ENCODE data around the gene USP25. TPM values are rescaled to one million over a fixed set of nuclear protein-coding genes. Genes with fewer than 3 reads are reported as not detected.

USP25 gene, protein sequence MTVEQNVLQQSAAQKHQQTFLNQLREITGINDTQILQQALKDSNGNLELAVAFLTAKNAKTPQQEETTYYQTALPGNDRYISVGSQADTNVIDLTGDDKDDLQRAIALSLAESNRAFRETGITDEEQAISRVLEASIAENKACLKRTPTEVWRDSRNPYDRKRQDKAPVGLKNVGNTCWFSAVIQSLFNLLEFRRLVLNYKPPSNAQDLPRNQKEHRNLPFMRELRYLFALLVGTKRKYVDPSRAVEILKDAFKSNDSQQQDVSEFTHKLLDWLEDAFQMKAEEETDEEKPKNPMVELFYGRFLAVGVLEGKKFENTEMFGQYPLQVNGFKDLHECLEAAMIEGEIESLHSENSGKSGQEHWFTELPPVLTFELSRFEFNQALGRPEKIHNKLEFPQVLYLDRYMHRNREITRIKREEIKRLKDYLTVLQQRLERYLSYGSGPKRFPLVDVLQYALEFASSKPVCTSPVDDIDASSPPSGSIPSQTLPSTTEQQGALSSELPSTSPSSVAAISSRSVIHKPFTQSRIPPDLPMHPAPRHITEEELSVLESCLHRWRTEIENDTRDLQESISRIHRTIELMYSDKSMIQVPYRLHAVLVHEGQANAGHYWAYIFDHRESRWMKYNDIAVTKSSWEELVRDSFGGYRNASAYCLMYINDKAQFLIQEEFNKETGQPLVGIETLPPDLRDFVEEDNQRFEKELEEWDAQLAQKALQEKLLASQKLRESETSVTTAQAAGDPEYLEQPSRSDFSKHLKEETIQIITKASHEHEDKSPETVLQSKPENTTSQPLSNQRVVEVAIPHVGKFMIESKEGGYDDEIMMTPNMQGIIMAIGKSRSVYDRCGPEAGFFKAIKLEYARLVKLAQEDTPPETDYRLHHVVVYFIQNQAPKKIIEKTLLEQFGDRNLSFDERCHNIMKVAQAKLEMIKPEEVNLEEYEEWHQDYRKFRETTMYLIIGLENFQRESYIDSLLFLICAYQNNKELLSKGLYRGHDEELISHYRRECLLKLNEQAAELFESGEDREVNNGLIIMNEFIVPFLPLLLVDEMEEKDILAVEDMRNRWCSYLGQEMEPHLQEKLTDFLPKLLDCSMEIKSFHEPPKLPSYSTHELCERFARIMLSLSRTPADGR
- 53.2 TPM for total RNA-seq
- long read RNA-seq, full-length matches to known transcripts: 48 of 72 reads
- long read RNA-seq, partial matches to known transcripts: 6 of 72 reads
- long read RNA-seq, other reads (novel, unspliced or antisense): 18 of 72 reads

DNA sequence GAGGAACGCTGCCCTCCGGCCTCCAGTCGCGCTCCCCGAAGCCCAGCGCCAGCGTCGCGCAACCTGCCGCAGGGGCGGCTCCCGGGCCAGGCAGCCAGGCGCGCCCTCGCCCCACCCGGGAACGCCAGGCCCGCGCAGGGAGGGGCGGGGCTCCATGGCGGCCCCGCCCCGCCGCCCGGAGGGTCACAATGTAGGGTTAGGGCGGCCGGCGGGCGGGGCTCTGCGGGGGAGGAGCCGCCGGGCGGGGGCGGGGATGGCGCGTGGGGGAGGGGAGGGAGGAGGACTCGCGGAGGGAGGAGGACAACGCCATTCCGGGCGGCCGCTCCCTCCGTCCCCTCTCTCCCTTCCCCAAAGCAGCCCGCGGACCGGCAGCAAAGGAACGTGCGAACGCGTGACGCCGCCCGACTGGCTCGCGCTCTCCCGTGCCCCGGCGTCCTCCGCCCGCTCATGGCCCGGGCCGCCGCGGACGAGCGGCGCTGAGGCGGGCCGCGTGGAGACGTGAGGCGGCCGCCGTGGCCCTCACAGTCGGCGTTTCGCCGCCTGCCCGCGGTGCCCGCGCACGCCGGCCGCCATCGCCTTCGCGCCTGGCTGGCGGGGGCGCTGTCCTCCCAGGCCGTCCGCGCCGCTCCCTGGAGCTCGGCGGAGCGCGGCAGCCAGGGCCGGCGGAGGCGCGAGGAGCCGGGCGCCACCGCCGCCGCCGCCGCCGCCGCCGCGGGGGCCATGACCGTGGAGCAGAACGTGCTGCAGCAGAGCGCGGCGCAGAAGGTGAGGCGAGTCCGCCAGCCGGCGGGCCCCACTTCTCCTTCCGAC is at the start of gene USP25:
USP25 (plus strand) TSS at position 309 of the 810 bp plus-strand sequence; CDS start at position 721, 412 bp downstream.
- Histone ChIP-seq H3K4me3 (peak within 1 kb of the TSS; percentile 86), H3K9me3 (replicated peaks) (no peaks in the 10 kb centered on the region), H3K4me1 (peaks cover 51% of the 10 kb centered on the region), H3K27me3 (ENCODE audit: low read depth) (no peaks in the 10 kb centered on the region), H3K36me3 (no peaks in the 10 kb centered on the region), H3K27ac (replicated peaks) (peak within 1 kb of the TSS; percentile 97)
- intact Hi-C loops (cut with micrococcal nuclease): no loop called here
- TF ChIP-seq, protein P1, sequence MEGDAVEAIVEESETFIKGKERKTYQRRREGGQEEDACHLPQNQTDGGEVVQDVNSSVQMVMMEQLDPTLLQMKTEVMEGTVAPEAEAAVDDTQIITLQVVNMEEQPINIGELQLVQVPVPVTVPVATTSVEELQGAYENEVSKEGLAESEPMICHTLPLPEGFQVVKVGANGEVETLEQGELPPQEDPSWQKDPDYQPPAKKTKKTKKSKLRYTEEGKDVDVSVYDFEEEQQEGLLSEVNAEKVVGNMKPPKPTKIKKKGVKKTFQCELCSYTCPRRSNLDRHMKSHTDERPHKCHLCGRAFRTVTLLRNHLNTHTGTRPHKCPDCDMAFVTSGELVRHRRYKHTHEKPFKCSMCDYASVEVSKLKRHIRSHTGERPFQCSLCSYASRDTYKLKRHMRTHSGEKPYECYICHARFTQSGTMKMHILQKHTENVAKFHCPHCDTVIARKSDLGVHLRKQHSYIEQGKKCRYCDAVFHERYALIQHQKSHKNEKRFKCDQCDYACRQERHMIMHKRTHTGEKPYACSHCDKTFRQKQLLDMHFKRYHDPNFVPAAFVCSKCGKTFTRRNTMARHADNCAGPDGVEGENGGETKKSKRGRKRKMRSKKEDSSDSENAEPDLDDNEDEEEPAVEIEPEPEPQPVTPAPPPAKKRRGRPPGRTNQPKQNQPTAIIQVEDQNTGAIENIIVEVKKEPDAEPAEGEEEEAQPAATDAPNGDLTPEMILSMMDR (IDR thresholded peaks at IDR 0.05; ENCODE audit: borderline replicate concordance): peak; percentile 29
- DNase-seq: peak; percentile 94

DNA sequence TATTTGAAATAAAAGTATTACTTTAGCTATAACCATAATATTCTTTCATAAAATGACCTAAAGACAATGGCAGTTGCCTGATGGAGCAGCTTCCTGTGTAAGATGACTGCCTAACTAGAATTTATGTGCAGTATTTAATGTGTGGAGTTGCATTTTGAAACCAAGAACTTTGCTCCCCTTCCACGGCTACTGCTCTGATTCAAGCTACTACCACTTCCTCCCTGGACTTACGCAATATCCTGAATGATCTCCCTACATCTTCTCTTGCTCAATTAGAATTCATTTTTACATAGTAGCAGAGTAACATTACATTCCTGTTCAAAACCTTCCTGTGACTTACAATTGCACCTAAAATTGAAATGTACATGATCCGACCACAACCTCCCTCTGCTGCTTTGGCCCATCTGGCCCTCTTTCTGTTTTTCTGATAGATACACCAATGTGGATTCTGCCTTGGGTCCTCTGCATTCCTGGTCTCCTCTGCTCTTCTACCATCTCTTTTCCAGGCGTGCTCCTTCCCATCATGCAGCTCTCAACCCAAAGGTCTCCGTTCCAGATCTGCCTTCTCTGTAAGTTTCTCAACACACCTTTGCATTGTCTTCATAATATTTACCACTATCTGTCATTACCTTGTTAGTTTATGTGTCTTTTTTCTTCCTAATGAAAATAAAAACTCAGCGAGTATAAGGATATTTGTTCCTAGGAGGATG is 47.4 kb upstream of the USP25 start:
- H3K9me3 ChIP-seq (replicated peaks): no peaks in the 10 kb centered on the region
- TF ChIP-seq, protein P1 (IDR thresholded peaks at IDR 0.05; ENCODE audit: borderline replicate concordance): no peak
- DNase-seq: no peak
- H3K4me3 ChIP-seq: no peak overlapping the region
- no peaks in the 10 kb centered on the region for H3K27me3 ChIP-seq (ENCODE audit: low read depth)
- no peaks in the 10 kb centered on the region for H3K36me3 ChIP-seq
- H3K4me1 ChIP-seq: peaks cover 3% of the 10 kb centered on the region
- intact Hi-C loops (cut with micrococcal nuclease): no loop called here
- no peak overlapping the region for H3K27ac ChIP-seq (replicated peaks)

DNA sequence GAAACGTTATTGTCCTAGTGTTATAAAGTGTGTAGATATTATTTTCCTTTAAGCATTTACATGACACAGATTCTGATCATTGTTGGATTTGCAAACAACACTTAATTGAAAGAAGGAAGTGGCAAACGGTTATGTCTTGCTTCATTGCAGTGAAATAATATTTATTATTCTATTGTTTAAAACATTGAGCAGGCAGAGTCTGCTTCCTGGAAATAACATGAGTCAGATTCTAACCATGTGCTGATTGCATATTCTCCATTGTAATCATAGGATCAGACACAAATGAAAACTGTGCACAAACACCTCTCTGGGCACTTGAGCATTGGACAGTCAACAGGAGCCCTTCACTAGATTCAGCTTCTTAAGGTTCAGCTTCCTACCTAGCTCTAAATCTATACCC is 46.8 kb upstream of the USP25 start:
- no peak for DNase-seq
- H3K4me1 ChIP-seq: peaks cover 3% of the 10 kb centered on the region
- no peak overlapping the region for H3K27ac ChIP-seq (replicated peaks)
- intact Hi-C loops (cut with micrococcal nuclease): no loop called here
- H3K4me3 ChIP-seq: no peak overlapping the region
- H3K27me3 ChIP-seq (ENCODE audit: low read depth): no peaks in the 10 kb centered on the region
- H3K9me3 ChIP-seq (replicated peaks): no peaks in the 10 kb centered on the region
- H3K36me3 ChIP-seq: no peaks in the 10 kb centered on the region
- TF ChIP-seq, protein P1 (IDR thresholded peaks at IDR 0.05; ENCODE audit: borderline replicate concordance): no peak

DNA sequence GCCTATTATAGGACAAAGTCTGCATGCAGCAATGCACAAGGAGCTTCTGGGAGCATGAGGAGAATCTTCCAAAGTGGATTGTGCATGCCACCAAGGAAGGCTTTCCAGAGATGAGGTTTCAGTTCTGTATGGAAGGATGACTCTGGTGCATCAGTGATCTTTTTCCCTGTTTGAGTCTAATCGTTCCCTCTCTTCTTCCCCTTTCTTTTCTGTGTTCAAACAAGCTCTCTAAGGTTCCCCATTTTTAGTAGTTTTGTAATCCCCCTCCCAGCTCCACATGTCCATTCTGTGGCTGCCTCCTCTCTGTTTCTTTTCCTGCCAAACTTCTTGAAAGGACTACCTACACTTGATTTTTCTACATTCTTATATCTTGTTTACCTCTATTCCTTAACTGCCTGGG is 43.3 kb upstream of the USP25 start:
- Histone ChIP-seq H3K9me3 (replicated peaks) (no peaks in the 10 kb centered on the region), H3K4me1 (peaks cover 3% of the 10 kb centered on the region), H3K27ac (replicated peaks) (no peak overlapping the region), H3K36me3 (no peaks in the 10 kb centered on the region), H3K4me3 (no peak overlapping the region), H3K27me3 (ENCODE audit: low read depth) (no peaks in the 10 kb centered on the region)
- TF ChIP-seq, protein P1 (IDR thresholded peaks at IDR 0.05; ENCODE audit: borderline replicate concordance): no peak
- intact Hi-C loops (cut with micrococcal nuclease): no loop called here
- no peak for DNase-seq

Data from left ventricle myocardium inferior (tissue), 1 donor.